ENCODE data around the gene CASTOR1.

The CASTOR1 gene

GRCh38 chr22:30247974-30248373 is 41.3 kb downstream of the CASTOR1 start:
- H3K36me3 Mint-ChIP-seq (ENCODE audit: low read depth): peaks cover 29% of the 10 kb centered on the region
- ATAC-seq (no peak), DNase-seq (no peak)
- H3K4me3 Mint-ChIP-seq: peak overlapping the region; percentile 91
- no peaks in the 10 kb centered on the region for H3K27me3 Mint-ChIP-seq
- no peaks in the 10 kb centered on the region for H3K9me3 Mint-ChIP-seq
- H3K4me1 Mint-ChIP-seq: peaks cover 78% of the 10 kb centered on the region
- H3K27ac Mint-ChIP-seq: peak overlapping the region; percentile 91

- peaks cover 78% of the 10 kb centered on the region for H3K4me1 Mint-ChIP-seq
- H3K27ac Mint-ChIP-seq: peak overlapping the region; percentile 91
- peak overlapping the region; percentile 91 for H3K4me3 Mint-ChIP-seq
- no peaks in the 10 kb centered on the region for H3K27me3 Mint-ChIP-seq
- H3K9me3 Mint-ChIP-seq: no peaks in the 10 kb centered on the region
- ATAC-seq: no peak
- peaks cover 33% of the 10 kb centered on the region for H3K36me3 Mint-ChIP-seq (ENCODE audit: low read depth)
- DNase-seq: no peak
These were observed 41.7 kb downstream of the CASTOR1 start for GRCh38 chr22:30247561-30247960.

GRCh38 chr22:30246814-30247376 is 42.4 kb downstream of the CASTOR1 start:
- DNase-seq: peak; percentile 54
- H3K4me3 Mint-ChIP-seq: peak overlapping the region; percentile 91
- peaks cover 37% of the 10 kb centered on the region for H3K36me3 Mint-ChIP-seq (ENCODE audit: low read depth)
- peak overlapping the region; percentile 91 for H3K27ac Mint-ChIP-seq
- H3K9me3 Mint-ChIP-seq: no peaks in the 10 kb centered on the region
- peak; percentile 9 for ATAC-seq
- peaks cover 76% of the 10 kb centered on the region for H3K4me1 Mint-ChIP-seq
- H3K27me3 Mint-ChIP-seq: no peaks in the 10 kb centered on the region

- Mint-ChIP-seq H3K36me3 (ENCODE audit: low read depth) (peaks cover 41% of the 10 kb centered on the region), H3K4me1 (peaks cover 70% of the 10 kb centered on the region), H3K4me3 (peak within 1 kb of the TSS; percentile 91), H3K27ac (peak within 1 kb of the TSS; percentile 91), H3K27me3 (no peaks in the 10 kb centered on the region), H3K9me3 (no peaks in the 10 kb centered on the region)
- DNase-seq (peak; percentile 66), ATAC-seq (peak; percentile 35)
These were observed 43.1 kb downstream of the CASTOR1 start, which contains the start of gene LIF for GRCh38 chr22:30245985-30246813. Gene LIF (minus strand): TSS chr22:30246759. CDS start chr22:30246695, 64 bp downstream.

GRCh38 chr22:30245181-30245984 is 43.9 kb downstream of the CASTOR1 start:
- DNase-seq (peak; percentile 50), ATAC-seq (no peak)
- Mint-ChIP-seq H3K4me3 (peak overlapping the region; percentile 91), H3K27me3 (no peaks in the 10 kb centered on the region), H3K4me1 (peaks cover 73% of the 10 kb centered on the region), H3K36me3 (ENCODE audit: low read depth) (peaks cover 48% of the 10 kb centered on the region), H3K27ac (peak overlapping the region; percentile 91), H3K9me3 (no peaks in the 10 kb centered on the region)

- no peak for DNase-seq
- Mint-ChIP-seq H3K4me3 (peak overlapping the region; percentile 91), H3K36me3 (ENCODE audit: low read depth) (peaks cover 49% of the 10 kb centered on the region), H3K4me1 (peaks cover 65% of the 10 kb centered on the region), H3K27me3 (no peaks in the 10 kb centered on the region), H3K9me3 (no peaks in the 10 kb centered on the region), H3K27ac (peak overlapping the region; percentile 91)
- no peak for ATAC-seq
These were observed 44.7 kb downstream of the CASTOR1 start for GRCh38 chr22:30244641-30245040.

- Mint-ChIP-seq H3K4me1 (peaks cover 62% of the 10 kb centered on the region), H3K36me3 (ENCODE audit: low read depth) (peaks cover 49% of the 10 kb centered on the region), H3K4me3 (peak overlapping the region; percentile 91), H3K27ac (peak overlapping the region; percentile 91), H3K9me3 (no peaks in the 10 kb centered on the region), H3K27me3 (no peaks in the 10 kb centered on the region)
- DNase-seq: no peak
- no peak for ATAC-seq
These were observed 45.2 kb downstream of the CASTOR1 start for GRCh38 chr22:30244066-30244465.

GRCh38 chr22:30243661-30244060 is 45.6 kb downstream of the CASTOR1 start:
- H3K4me3 Mint-ChIP-seq: peak overlapping the region; percentile 91
- H3K27ac Mint-ChIP-seq: peak overlapping the region; percentile 91
- H3K27me3 Mint-ChIP-seq: no peaks in the 10 kb centered on the region
- ATAC-seq: no peak
- peaks cover 61% of the 10 kb centered on the region for H3K4me1 Mint-ChIP-seq
- no peaks in the 10 kb centered on the region for H3K9me3 Mint-ChIP-seq
- no peak for DNase-seq
- H3K36me3 Mint-ChIP-seq (ENCODE audit: low read depth): peaks cover 49% of the 10 kb centered on the region

- ATAC-seq (no peak), DNase-seq (no peak)
- Mint-ChIP-seq H3K36me3 (ENCODE audit: low read depth) (peaks cover 49% of the 10 kb centered on the region), H3K9me3 (no peaks in the 10 kb centered on the region), H3K4me3 (peak overlapping the region; percentile 91), H3K27ac (peak overlapping the region; percentile 91), H3K27me3 (no peaks in the 10 kb centered on the region), H3K4me1 (peaks cover 42% of the 10 kb centered on the region)
These were observed 47.5 kb downstream of the CASTOR1 start for GRCh38 chr22:30241576-30242371.

- peaks cover 45% of the 10 kb centered on the region for H3K36me3 Mint-ChIP-seq (ENCODE audit: low read depth)
- peak overlapping the region; percentile 46 for H3K27ac Mint-ChIP-seq
These were observed 48.5 kb downstream of the CASTOR1 start for GRCh38 chr22:30240541-30241417.

GRCh38 chr22:30239488-30240405 is 49.6 kb downstream of the CASTOR1 start:
- DNase-seq: no peak
- Mint-ChIP-seq H3K27me3 (no peaks in the 10 kb centered on the region), H3K9me3 (no peaks in the 10 kb centered on the region), H3K4me1 (peaks cover 38% of the 10 kb centered on the region), H3K27ac (peak overlapping the region; percentile 60), H3K36me3 (ENCODE audit: low read depth) (peaks cover 36% of the 10 kb centered on the region), H3K4me3 (no peak overlapping the region)
- peak; percentile 16 for ATAC-seq

More at GRCh38 chr22:30240541-30241417, 48.5 kb downstream of the CASTOR1 start:
- no peaks in the 10 kb centered on the region for H3K9me3 Mint-ChIP-seq
- DNase-seq (no peak), ATAC-seq (no peak)
- H3K4me1 Mint-ChIP-seq: peaks cover 43% of the 10 kb centered on the region
- H3K27me3 Mint-ChIP-seq: no peaks in the 10 kb centered on the region
- peak overlapping the region; percentile 46 for H3K4me3 Mint-ChIP-seq

- Mint-ChIP-seq H3K4me3 (no peak overlapping the region), H3K36me3 (ENCODE audit: low read depth) (peaks cover 28% of the 10 kb centered on the region), H3K9me3 (no peaks in the 10 kb centered on the region), H3K27ac (peak overlapping the region; percentile 55), H3K4me1 (peaks cover 29% of the 10 kb centered on the region), H3K27me3 (no peaks in the 10 kb centered on the region)
- ATAC-seq (peak; percentile 11), DNase-seq (no peak)
These were observed 50.4 kb downstream of the CASTOR1 start for GRCh38 chr22:30238661-30239487.

Data from activated naive CD8-positive, alpha-beta T cell treated with anti-CD3 and anti-CD28 coated beads, Interleukin-2, amount 50 U/mL, for 24 hours (primary cell).